Neural progenitor cell (in vitro differentiated cells): ENCODE results near the gene FAM76A.

Source experiments
- EZH2 ChIP-seq: fragments of 200-600 bp; sonication (generic); IDR thresholded peaks from 2 replicates; pipeline ENCODE4 v1.6.1; 2017; ENCODE audit warnings: antibody characterized with exemption, mild to moderate bottlenecking, moderate library complexity
- EZH2phosphoT487 ChIP-seq: fragments of 200-600 bp; sonication (generic); IDR thresholded peaks from 2 replicates; pipeline ENCODE4 v1.6.1; 2017; ENCODE audit warnings: antibody characterized with exemption
- TF ChIP-seq, protein P1 (sequence below): fragments of 200-600 bp; sonication (generic); IDR thresholded peaks from 2 replicates; pipeline ENCODE4 v1.5.1; 2017; ENCODE audit warnings: antibody characterized with exemption, mild to moderate bottlenecking

DNA sequence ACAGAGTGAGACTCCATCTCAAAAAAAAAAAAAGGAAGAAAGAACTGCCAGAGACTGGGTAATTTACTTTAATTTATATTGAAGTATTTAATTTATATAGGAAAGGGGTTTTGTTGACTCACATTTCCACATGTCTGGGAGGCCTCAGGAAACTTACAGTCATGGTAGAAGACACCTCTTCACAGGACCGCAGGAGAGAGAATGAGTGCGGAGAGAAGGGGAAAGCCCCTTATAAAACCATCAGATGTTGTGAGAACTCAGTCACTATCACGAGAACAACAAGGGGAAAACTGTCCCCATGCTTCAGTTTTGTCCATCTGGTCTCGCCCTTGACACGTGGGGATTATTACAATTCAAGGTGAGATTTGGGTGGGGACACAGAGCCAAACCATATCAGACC is 79.0 kb downstream of the FAM76A start:
- TF ChIP-seq, protein P1, sequence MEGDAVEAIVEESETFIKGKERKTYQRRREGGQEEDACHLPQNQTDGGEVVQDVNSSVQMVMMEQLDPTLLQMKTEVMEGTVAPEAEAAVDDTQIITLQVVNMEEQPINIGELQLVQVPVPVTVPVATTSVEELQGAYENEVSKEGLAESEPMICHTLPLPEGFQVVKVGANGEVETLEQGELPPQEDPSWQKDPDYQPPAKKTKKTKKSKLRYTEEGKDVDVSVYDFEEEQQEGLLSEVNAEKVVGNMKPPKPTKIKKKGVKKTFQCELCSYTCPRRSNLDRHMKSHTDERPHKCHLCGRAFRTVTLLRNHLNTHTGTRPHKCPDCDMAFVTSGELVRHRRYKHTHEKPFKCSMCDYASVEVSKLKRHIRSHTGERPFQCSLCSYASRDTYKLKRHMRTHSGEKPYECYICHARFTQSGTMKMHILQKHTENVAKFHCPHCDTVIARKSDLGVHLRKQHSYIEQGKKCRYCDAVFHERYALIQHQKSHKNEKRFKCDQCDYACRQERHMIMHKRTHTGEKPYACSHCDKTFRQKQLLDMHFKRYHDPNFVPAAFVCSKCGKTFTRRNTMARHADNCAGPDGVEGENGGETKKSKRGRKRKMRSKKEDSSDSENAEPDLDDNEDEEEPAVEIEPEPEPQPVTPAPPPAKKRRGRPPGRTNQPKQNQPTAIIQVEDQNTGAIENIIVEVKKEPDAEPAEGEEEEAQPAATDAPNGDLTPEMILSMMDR, result no peak
- TF ChIP-seq EZH2 (no peak), EZH2phosphoT487 (no peak)
